ENCODE data around the gene KCNK18.

Gene KCNK18

DNA sequence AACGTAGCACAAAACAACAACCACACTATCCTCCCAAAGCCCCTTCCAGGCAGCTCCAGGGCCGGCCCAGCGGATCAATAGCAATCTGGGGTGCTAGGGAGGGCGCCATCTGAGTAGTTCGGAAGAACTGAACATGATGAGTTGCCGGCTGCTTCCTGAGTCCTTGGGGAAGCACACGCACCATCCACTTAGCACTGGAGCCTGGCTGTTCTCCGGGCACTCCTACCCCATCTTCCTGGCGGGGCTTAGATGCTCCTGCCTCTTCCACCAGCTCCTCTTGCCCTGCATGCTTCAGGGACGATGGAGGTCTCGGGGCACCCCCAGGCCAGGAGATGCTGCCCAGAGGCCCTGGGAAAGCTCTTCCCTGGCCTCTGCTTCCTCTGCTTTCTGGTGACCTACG, at the start of gene KCNK18:
Gene KCNK18, plus strand, starts transcription at position 301 of the 400 bp plus-strand sequence. Its CDS starts 0 bp downstream, at position 301.
- no peak for DNase-seq

DNA sequence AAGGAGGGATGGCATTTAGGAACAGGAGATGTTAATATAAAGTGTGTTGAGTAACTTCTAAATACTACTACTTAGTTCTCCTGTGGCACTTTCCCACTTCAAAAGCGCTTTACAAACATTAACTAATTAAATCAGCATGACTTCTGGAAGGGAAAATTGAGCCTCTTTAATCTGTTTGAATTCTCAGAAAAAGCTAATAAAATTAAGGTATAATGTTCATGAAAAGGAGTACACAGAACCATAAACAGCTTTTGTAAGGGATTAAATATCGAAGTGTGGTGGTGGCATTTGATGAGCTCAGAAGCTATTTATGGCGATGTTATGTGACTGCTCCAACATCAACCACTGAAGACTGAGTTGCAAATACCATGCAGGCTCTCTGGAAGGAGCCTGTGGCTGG, 49.0 kb upstream of the KCNK18 start:
- no peak for DNase-seq

DNA sequence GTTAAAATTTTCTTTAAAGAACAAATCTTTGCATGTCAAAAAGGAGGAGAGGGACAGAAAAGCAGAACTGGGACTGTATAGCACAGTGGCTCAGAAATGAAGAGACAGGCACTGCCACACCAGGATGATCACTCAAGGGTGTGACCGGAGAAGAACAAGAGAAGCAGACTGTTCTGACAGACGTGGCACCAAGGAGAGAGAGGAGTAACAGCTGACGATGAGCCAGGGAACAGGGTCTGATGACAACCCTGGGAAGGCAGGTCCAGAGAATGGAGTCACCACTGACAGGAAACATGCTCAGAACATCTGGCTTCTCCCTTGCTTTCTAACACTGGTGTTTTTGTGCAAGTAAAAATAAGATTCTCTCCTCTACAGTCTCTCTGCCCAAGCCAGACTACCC, 44.6 kb upstream of the KCNK18 start:
- DNase-seq = no peak

DNA sequence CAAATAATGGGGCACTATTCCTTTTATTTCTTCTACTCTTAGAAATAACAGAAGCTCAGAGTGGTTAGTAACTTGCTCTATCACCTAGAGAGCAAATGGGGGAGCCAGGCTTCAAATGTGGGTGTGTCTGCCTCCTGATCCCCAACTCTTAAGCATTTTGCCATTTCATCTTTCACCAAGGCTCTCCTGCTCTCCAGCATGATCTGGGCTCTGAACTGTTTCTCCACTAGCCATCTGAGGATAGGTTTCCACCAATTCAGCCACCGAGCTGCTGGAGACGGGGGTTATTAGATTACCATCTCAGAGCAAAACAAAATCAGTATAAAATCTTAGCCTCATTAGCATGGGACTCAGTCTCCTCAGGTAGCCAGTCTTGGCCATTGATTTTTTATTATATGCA, 39.0 kb upstream of the KCNK18 start:
- no peak for DNase-seq

DNA sequence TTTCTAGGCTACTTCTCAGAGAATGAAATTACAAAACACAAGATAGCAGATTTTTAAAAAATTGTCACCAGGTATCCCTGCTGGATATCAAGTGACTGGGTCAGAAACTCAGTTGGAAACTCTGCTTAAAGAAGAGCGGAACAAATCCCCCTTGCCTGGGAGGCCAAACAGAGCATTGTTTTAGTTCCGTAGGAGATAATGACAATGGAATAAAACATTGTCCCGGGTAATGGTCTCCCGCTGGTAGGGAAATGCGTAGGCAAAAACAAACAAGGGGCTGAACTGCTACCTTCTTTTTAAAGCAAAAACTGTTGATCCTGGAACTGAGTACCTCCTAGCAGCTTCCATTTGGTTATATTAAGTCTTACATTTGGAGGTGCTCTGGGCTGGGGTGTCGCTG, 37.9 kb upstream of the KCNK18 start:
- no peak for DNase-seq

DNA sequence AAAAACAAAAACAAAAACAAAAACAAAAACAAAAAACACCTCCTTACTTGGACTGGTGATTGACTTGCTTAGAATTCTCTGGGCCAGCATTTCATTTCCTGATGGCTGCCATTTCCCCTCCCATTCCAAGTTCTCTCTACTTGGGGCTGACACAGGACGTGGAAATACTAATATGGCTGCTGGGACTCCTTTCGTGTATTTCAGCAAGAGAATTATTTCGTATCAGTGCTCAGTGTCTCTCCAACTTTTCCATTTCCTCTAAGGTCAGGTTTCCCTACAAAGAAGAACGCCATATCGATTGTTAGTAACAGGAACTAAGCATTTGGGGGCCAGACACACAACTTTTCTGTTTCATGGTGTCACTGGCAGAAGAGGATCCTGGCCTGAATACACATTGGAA, 36.7 kb upstream of the KCNK18 start:
- no peak for DNase-seq

DNA sequence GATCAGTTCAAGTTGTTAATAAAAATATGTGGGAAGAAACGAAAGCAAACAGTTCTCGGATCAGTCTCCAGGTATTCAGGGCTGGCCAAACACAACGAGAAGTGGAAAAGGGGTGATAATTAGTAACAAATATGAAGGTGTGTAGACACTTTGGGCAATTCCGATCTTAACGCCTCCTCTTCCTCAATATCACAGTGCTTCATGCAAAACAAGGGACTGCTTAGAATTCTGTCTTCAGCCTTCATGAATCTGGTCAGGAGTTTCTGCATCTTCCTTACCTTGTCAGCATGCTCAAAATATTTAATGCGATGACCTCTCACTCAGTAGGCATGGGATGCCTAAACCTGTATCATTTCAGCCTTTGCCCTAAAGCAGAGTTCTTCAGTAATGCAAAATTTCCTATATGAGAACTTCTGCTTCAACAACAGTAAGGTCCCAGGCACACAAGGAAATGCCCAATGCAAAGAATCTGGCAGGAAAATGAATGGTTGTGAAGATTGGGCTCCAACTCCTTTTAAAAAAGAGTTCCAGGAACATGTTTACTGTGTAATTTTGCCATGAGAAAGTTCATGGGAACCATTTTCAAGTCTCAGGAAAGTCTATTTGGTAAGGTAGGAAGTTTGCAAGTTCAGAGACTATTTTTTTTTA, 35.8 kb upstream of the KCNK18 start:
- DNase-seq = no peak

DNA sequence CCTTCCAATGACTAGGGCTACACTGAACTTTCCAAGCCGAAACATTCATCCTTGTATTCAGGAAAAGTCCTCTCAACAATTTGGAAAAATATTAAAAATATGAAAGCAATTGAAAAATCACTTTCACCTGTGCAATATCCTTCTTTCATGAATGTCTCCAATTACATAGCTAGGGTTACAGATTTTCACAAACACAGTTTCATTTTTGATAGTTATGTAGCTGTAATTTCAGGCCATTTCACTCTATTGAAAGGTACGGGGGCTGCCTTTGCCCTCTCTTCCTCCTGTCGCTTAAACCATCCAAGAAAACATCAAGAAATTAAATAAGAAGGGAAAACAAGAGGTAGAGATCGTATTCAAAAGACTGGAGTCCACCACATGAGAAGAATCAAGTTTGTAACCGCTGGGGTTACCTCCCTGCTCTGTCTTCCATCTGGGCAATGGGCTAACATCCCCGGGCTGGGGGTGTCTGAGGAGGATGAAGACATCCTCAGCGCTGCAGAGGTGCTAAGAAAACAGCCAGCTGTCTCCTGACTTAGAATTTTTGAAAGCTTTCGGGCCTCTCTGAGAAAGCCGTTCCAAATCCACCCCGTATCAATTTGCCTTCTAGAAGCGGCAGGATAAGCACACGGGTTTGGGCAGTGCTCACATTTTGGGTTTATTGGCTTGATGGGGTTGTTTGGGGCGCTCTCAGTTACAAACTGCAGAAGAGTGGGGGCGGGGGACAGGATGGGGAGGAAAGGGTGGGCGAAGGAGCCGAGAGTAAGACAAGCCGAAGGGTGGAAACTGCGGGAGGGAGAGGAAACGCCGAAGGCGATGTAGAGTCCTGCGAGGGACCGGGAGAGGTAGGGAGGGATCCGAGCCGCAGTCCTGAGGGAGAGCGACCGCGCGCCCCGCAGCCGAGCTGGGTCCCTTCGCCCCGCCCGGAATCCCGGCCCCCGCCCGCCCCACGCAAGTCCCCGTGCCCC, 34.9 kb upstream of the KCNK18 start:
- DNase-seq = peak in 1 of 2 experiments; percentile 2

DNA sequence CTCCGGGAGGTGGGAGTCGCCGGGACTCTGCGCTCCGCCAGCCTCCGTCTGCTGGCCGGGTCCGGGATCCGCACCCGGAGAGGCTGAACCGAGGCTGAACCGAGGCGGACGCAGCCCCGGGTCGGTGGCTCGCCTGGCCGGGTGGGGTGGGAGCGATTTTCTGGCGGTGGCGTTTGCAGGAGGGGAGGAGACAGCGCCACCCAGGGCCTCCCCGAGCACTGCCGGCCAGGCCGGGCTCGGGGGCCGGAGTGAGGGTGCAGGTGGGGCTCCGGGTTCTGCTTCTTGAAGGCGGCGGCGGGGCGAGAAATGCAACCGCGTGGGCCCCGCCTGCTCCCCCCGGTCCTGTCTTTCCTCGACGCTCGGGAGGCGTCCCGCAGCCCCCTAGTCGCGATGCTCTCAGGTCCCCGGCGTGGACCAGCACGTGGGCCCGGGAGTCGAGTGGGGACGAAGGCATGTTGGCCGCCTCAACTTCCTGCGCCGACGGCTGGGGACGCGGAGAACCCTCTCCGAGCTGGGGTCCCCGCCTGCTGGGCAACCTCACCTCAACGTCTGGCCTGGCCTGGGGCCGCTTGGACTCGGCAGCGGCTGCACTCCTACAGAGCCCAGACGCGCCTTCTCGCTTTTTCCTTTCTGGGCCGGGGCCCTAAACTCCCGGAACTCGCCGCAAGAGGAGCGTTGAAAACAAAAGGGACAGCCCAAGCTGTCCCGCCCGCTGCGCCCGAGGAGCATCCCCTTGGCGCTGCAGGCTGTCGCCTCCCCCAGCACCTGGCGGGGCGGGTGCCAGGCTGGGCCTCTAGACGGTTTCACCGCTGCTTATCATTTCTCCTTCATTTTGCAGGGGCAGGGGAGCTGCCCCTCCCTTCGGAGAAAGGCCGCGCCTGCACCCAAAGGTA, 34.0 kb upstream of the KCNK18 start:
- DNase-seq = peak in 1 of 2 experiments; percentile 8

DNA sequence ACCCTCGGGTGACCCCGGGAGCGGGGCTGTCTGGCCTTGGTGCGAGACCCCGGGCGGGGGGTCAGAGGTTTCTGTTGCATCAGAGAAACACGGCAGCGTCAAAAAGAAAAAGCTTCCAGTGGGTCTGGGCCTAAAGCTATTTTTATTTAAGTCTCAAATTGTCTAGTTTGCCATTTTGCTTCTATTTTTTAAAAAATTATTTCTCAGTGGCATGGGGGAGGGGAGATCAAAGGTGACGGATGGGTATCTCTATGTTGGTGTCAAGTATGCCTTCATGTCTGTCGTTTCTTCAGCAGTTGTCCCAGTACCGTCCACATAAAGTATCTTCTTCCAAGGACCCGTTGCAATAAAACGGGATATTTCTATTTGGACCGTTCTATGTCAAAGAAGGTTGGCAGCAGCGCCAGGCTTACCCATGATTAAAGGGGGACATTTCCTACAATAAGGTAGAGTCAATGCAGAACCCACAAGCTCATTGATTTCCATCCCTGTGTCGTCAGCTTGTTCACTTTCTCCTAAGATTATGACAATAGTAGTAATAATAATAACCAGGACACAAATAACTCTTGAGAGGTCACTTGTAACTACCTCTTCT, 33.2 kb upstream of the KCNK18 start:
- no peak for DNase-seq

DNA sequence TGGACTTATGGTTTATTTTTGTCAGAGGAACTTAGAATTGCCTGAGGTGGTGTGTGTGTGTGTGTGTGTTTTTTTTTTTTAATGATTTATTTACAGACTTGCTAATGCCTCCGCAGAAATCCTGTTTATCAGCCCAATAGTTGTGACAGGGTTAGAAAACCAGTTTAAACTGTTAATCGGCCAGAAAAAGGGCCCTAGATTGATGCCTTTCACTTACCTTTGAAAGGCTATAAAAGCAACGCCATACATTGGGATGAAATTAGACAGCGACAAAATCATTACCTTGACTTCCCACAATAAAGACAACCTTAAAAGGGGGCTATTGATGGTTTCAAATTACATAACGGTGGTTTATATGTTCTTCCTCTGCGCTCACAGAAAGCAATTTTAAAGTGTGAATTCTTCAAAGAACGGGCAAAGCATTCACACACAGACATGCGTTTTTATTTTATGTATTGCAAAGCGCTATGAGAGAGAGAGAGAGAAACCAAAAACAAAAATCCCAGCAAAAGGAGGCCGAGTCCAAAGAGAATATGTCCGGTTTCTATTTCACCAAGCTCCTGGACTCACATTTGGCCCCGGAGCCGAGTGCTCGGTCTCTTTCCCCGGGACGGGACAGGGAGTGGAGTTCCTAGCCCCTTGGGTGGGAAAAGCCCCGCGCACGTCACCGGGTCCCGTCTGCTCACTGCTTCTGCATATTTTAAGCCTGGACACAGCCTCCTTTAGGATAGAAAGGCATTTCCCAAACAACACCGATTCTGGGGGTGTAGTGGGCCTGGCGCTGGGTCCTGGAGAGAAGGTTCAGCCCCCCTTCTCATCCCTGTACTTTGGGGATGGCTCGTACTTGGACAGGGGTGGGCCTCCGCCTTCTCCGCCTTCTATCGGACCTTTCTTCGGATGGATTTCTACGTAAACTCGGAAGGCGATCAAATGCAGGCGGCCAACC, 32.4 kb upstream of the KCNK18 start:
- no peak for DNase-seq

DNA sequence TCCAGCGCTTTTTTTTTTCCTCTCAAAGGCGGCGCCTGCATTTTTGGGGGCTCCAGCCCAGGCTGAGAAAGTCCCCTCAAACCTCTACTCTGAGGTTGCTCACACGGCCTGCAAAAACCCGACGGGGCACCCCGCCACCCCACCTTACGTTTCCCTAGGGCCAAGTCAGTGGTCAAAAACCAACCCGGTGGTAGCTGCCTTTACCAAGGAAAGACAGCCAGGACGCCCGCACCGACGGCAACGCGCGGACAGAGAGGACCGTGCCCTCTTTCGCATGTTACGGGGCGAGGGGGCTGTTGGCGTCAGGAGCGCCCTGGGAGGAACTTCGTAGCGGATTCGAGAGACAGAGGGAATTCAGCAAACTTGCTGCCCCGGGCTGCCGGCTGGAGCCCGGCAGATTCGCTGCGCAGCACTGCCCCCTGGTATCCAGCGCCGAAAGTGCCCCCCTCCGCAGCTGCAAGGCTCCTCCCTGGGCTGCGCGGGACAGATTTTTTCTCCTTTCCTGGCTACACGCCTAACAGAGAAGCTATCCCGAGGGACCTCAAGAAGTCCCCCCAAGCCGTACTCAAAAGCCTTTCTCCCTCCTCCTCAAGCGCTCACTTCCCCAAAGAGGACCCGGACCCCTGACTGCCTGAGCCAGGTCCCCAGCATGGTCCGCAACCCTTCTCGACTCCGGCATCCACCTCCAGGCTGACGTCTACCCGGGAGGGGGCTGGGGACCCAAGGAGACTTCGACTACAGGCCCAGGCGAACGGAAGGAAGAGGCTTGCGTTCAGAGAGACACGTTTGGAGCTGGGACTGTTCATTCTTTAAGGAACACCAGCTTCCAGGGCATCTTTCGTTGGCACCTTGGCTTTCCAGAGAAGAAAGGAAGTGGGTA, 31.5 kb upstream of the KCNK18 start:
- peak in 1 of 2 experiments; percentile 46 for DNase-seq

DNA sequence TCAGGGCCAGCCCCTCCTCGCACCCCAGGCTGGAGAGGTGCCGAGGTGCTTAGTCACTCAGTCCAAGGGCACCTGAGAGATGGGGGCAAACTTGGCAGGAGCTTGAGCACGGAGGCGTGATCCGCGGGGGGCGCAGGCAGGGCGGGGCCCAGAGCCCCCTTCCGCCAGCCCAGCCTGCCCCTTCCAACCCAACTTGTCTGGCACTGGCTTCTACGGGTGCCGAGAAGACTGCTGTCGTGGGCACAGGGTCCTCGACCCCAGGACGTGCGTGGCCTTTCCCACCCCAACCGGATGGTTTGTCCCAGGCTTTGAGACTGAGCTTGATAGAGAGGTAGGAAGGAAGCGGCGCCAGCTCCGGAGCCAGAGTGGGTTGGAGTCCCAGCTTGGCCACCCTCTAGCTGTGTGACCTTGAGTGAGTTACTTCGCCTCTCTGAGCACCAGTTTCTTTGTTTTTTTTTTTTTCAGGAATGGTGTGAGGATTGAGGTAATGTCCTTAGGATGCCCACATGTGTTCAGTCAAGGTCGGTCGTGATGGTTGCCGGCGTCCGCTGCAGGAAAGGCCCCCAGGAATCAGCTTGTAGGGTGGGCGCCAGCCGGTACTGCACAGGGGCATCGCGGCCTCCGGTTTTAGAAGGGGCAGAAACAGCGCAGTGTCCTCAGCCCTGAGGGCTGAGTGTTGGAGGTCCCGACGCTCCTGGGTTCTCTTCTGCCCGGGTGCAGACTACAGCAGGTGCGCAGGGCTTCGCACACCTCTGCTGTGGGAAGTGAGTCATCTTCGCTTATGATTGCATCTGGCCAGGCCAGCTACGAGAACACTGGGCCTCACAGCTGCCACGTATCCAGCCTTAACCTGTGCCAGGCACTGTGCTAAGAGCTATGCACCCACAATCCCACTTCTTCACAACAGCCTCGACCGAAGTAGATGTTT, 30.6 kb upstream of the KCNK18 start:
- DNase-seq = no peak

DNA sequence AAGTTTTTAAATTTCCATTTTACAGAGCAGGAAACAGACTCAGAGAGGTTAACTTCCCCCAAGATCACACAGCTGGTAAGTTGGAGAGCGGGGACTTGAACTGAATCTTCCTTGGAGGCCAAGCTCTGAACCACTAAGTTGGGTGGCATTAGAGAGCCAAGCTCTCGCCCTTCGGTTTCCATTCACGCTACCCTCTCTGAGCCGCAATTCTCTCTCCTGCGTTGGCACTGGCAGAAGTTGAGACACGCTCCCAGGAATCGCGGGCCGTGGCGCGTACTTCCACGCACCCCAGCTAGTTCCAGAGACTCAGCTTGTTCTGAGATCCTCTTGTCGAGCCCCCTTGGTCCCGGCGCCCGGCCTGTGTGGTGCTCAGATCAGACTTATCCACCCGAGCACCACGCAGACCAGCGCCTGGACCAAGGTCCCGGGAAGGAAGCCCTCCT, 29.9 kb upstream of the KCNK18 start:
- no peak for DNase-seq

DNA sequence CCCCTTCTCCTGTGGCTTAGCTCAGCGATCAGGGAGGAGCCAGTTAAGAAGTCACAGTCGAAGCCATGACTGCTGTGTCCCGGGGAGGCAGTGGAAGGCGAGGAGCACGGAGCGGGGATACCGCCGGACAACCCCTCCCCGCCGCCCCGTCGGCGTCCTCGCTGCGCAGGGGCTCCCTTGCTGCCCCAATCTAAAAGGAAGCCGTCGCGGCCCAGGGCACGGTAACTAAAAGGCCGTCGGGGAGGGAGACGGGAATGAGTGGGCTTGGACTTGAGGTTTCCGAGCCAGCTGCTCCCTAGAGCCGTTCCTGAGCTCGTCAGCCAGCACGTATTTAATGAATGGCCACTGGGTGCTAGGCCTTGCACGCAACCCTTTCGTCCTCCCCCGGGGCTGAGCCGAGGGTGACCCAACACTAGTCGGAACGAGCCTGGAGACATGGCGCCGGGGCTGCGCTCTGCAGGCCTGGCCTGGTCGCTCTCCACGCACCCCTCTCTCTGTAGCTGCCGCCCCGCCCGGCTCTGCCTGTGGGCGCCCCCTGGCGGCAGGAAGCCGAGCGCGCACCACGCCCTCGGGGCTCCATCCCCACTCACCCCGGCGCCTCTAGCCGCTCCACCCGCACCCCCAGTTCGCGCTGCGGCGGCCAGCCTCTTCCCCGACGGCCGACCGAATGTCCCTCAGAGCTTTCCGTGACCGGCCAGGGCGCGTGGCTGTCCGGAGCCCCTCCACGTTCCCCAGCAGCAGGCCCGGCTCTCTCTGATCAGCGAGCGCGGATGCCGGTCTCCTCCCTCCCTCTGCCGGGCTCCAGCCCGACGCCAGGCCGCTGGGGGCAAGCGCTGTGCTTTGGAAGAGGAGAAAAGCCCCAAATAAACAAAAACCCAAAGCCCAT, 29.3 kb upstream of the KCNK18 start:
- DNase-seq = peak in 1 of 2 experiments; percentile 8

DNA sequence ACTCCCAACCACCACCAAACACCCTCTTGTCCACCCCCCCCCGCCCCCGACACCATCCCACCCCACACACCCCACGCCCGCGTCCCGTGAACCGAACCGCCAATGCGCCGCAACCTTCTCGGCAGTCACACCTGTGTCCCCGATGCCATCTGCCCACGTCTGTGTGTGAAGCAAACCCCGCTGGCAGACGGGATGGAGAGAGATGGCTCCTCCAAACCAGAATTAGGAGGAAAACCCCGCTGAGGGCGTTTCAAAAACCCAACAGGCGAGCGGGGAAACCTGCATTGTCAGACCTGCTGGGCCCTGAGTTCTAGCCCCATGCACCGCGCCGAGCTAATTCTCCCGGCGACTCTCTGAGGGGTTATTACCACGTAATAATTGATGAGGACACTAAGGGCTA, 28.6 kb upstream of the KCNK18 start:
- no peak for DNase-seq

DNA sequence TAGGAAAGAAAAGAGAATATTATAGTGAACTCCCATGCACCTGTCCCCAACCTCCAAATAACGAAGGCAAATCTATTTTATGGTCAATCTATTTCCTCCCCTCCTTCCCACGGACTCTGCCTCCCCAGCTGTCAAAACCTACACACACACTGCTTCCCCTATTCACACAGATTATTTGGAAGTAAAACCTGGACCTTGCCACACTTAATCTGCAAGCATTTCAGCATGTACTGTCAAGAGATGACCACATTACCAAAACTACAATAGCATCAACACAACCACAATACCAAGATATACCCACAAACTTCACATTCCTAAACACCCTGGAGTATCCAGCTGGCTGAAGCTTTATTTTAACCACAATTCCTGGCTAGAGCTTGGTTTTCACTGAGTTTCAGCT, 27.8 kb upstream of the KCNK18 start:
- DNase-seq = no peak

DNA sequence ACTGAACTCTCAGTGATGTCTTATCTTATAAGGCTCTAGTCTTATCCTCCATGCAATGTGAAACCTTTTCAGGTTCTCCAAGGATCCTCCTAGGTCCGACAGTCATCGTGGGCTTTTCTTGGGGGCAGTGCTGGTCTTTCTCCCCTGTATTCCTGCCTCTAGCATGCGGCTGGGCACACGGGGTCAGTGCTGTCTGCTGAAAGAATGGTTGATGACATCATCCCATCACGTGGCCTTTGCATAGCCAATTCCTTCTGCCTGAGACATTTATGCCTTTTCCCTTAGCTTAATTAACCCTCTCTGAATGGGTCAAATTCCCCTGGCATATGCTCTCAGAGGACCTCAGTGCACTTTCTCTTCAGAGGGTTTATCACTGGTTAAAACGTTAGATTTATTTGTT, 27.0 kb upstream of the KCNK18 start:
- peak in 1 of 2 experiments; percentile 7 for DNase-seq
